ENCODE data around the gene BIRC7. TPM values are rescaled to one million over a fixed set of nuclear protein-coding genes. Genes with fewer than 3 reads are reported as not detected.

BIRC7 gene
- total RNA-seq, 2 experiments from 2014 or later: 5.1 to 5.3 TPM

DNA sequence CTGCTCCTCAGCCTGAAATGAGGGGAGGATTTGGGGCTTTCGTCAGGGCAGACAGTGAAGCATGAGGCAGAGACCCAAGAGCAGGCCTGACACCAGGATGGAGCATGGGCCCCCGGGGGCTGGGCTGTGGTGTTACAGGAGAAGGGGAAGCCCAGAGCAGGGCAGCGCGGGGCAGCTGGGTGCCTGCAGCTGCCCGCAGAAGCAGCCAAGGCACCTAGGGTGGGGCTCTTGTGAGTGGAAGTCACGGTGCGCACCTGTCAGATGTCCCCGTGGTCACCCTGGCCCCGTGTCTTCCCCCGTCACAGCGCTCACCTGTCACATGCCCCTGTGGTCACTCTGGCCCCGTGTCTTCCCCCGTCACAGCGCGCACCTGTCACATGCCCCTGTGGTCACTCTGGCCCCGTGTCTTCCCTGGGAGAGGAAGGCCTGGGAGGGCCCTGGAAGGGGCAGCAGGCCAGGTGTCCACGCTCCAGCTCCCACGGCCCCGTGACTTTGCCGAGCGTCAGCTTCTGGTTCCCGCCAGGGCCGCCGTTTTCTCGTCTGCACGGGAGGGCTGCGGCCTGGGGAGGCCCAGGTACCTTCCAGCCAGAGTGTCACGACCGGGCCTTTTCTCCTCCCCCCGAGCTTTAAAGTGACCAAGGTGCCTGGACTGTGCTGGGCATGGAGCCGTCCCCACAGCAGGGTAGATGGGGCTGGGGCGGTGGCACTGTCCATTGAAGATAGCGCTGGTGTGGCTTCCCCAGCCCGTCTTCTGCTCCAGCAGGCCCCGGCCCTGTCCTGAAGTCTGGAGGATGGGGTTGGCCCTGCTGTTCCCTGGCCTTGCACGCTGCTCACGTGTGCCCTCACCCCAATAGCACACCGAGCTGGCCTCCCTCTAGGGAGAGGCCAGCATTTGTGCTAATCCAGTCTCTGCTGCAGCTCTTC lies 46.3 kb downstream of the BIRC7 start:
- no peak overlapping the region for H3K27ac Mint-ChIP-seq
- ChIA-PET POLR2A (interaction anchor here (1.7 kb wide), 1 partner anchor 9 kb away, joined by 4 read pairs; the partner anchor contains the start of gene ARFGAP1), CTCF (interaction anchor here (0.7 to 3.0 kb wide), 4 partner anchors 9 to 59 kb away, joined by 3 to 18 read pairs (median 8); partner anchors contain the start of gene COL20A1)
- H3K9me3 Mint-ChIP-seq: no peaks in the 10 kb centered on the region
- no peak for ATAC-seq
- H3K36me3 Mint-ChIP-seq (ENCODE audit: low read depth): peaks cover 7% of the 10 kb centered on the region
- no peak for DNase-seq
- H3K4me1 Mint-ChIP-seq (ENCODE audit: low read depth): peaks cover 3% of the 10 kb centered on the region
- TF ChIP-seq, protein P1, sequence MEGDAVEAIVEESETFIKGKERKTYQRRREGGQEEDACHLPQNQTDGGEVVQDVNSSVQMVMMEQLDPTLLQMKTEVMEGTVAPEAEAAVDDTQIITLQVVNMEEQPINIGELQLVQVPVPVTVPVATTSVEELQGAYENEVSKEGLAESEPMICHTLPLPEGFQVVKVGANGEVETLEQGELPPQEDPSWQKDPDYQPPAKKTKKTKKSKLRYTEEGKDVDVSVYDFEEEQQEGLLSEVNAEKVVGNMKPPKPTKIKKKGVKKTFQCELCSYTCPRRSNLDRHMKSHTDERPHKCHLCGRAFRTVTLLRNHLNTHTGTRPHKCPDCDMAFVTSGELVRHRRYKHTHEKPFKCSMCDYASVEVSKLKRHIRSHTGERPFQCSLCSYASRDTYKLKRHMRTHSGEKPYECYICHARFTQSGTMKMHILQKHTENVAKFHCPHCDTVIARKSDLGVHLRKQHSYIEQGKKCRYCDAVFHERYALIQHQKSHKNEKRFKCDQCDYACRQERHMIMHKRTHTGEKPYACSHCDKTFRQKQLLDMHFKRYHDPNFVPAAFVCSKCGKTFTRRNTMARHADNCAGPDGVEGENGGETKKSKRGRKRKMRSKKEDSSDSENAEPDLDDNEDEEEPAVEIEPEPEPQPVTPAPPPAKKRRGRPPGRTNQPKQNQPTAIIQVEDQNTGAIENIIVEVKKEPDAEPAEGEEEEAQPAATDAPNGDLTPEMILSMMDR (IDR thresholded peaks at IDR 0.05): no peak
- intact Hi-C loops (cut with micrococcal nuclease): no loop called here
- no peaks in the 10 kb centered on the region for H3K27me3 Mint-ChIP-seq
- no peak overlapping the region for H3K4me3 Mint-ChIP-seq

DNA sequence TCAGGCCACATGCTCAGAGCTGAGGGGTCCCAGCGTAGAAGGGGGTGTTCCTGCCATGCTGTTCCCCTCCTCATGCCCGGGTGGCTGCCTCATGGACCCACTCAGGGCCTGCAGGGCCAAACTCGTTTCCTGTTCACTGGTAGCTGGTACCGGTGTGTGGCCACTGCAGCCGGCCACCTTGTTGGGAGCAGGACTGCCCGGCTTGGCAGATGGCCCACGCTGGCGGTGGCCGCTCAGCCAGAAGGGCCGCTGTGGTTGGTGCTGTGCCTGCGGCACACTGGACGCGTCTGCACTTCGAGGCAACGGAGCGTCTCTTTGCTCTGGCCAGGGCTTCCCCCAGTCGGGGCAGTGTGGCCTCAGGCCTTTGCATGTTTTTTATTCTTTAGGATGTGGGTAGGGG lies 47.2 kb downstream of the BIRC7 start:
- DNase-seq (no peak), ATAC-seq (no peak)
- ChIA-PET CTCF (interaction anchor here (1.7 to 3.0 kb wide), 2 partner anchors 8 to 99 kb away, joined by 4 to 12 read pairs; partner anchors contain the start of gene COL20A1), POLR2A (interaction anchor here (1.3 kb wide), 1 partner anchor 10 kb away, joined by 6 read pairs; the partner anchor contains the start of gene ARFGAP1)
- TF ChIP-seq, protein P1 (IDR thresholded peaks at IDR 0.05): no peak
- H3K36me3 Mint-ChIP-seq (ENCODE audit: low read depth): peaks cover 7% of the 10 kb centered on the region
- no peak overlapping the region for H3K27ac Mint-ChIP-seq
- peaks cover 3% of the 10 kb centered on the region for H3K4me1 Mint-ChIP-seq (ENCODE audit: low read depth)
- no peak overlapping the region for H3K4me3 Mint-ChIP-seq
- H3K9me3 Mint-ChIP-seq: no peaks in the 10 kb centered on the region
- H3K27me3 Mint-ChIP-seq: no peaks in the 10 kb centered on the region
- intact Hi-C loops (cut with micrococcal nuclease): no loop called here

DNA sequence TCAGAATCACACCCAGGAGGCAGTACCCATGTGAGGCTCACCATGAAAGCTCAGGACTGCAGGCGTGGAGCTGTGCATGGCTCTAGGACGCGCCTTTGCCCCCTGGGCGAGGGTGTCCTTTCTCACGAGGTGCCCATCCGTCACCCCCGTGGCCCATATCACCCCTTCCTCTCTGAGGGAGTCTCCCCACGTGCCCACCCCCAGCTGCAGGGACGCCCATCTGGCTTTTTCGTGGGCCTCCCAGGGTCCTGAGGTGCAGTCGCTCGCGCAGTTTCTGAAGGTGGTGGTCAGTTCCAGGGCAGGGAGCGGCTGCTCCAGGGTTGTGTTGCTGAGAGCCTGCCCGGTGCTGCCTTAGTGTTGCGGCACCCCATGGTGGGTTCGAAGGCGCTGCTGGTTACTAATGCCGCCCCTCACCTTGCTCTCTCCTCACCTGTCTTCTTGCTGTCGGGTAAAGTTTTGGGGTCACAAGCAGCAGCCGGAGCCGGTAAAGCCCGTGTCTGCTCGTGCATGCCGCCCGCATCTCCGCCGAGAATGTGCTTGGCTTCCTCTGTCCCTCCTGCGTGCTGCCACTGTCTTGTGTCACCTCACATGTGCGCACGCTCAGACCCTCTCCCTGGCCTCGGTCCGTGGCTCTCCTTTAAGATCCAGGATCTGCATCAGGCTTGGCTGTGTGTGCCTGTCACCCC lies 47.8 kb downstream of the BIRC7 start:
- Mint-ChIP-seq H3K9me3 (no peaks in the 10 kb centered on the region), H3K36me3 (ENCODE audit: low read depth) (peaks cover 7% of the 10 kb centered on the region), H3K27ac (peak overlapping the region; percentile 83), H3K4me3 (peak overlapping the region; percentile 70), H3K27me3 (no peaks in the 10 kb centered on the region), H3K4me1 (ENCODE audit: low read depth) (peaks cover 3% of the 10 kb centered on the region)
- DNase-seq: no peak
- peak; percentile 45 for ATAC-seq
- intact Hi-C loops (cut with micrococcal nuclease): no loop called here
- ChIA-PET POLR2A (interaction anchor here (1.3 kb wide), 1 partner anchor 10 kb away, joined by 6 read pairs; the partner anchor contains the start of gene ARFGAP1), CTCF (interaction anchor here (1.0 to 1.7 kb wide), 3 partner anchors 11 to 99 kb away, joined by 3 to 8 read pairs (median 4); no protein-coding TSS in a partner anchor)
- TF ChIP-seq, protein P1 (IDR thresholded peaks at IDR 0.05): no peak

DNA sequence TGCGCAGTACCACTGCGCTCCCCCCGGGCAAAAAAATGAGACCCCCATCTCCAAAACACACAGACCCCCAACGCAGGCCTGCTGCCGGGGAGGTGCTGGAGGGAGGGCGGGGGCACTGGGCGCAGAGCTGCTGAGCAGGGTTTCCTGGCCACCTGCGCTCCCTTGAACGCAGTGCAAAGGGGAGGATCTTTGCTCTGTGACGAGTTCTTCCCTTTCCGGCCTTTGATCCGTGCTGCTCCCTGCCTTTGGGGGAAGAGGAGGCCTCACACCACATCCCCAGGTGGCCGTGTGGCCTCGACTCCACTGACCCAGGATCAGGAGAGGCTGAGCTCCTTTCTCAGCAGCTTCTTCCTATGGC lies 48.4 kb downstream of the BIRC7 start:
- ChIA-PET POLR2A (interaction anchor here (1.2 to 1.5 kb wide), 3 partner anchors 8 to 12 kb away, joined by 4 to 6 read pairs (median 6); partner anchors contain the start of gene ARFGAP1), CTCF (interaction anchor here (1.0 to 1.7 kb wide), 3 partner anchors 11 to 98 kb away, joined by 3 to 8 read pairs (median 4); no protein-coding TSS in a partner anchor)
- Mint-ChIP-seq H3K27ac (peak overlapping the region; percentile 83), H3K36me3 (ENCODE audit: low read depth) (peaks cover 7% of the 10 kb centered on the region), H3K9me3 (no peaks in the 10 kb centered on the region), H3K4me3 (peak overlapping the region; percentile 70), H3K4me1 (ENCODE audit: low read depth) (peaks cover 3% of the 10 kb centered on the region), H3K27me3 (no peaks in the 10 kb centered on the region)
- DNase-seq (peak; percentile 42), ATAC-seq (peak; percentile 82)
- intact Hi-C loops (cut with micrococcal nuclease): no loop called here
- TF ChIP-seq, protein P1 (IDR thresholded peaks at IDR 0.05): no peak

Measured in activated CD8-positive, alpha-beta T cell treated with anti-CD3 and anti-CD28 coated beads for 36 hours (primary cell).